Stimulated activated CD4-positive, alpha-beta T cell treated with anti-CD3 and anti-CD28 coated beads, TNF-alpha, amount 100 ng/mL, for 1 hour (primary cell): ENCODE measurements around the gene FBXO45.
"Not testable (repeated sequence)": the region's sequence is repeated elsewhere in the genome, so short reads cannot be mapped to it uniquely, and the experiment has no call there.

Source experiments
- DNase-seq, 3 donors: peaks; one replicate each; pipeline ENCODE4 v3.0.0-alpha.2; 2020; ENCODE audit warnings: low read depth in 3 of 3, low spot score in 1 of 3

The FBXO45 gene, protein sequence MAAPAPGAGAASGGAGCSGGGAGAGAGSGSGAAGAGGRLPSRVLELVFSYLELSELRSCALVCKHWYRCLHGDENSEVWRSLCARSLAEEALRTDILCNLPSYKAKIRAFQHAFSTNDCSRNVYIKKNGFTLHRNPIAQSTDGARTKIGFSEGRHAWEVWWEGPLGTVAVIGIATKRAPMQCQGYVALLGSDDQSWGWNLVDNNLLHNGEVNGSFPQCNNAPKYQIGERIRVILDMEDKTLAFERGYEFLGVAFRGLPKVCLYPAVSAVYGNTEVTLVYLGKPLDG

DNA sequence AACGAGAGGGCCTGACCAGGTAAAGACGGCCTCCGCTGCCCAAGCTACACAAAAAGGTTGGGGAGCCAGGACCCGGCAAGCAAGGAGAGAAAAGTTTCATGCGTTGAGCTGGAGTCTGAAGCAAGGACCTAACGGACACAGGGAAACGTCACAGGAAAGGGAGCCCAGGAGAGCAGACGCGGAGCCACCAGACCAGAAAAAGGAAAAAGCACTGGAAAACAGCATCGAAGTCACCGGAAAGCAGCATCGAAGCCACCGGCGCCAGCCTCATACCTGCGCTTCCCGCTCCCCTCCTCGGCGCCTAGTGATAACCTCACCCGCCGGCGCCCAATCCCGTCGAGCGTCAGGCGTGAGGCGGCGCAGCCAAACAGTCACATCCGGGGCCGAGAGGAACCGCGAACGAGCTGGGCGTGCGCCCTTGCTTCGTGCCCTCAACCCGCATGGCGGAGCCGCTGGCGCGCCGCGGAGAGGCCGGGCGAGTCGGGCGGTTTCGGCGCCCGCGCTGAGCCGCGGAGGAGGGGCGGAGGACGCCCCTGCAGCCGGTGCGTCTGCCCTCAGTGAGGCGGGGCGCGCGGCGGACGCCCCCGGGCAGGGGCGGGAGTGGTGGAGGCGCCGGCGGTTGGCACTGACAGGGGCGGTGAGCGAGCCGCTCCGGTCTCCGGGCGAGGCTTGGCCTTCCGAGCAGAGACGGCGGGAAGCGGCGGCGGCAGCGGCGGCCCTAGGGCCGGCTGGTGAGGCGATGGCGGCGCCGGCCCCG lies at the start of gene FBXO45, which contains the start of gene WDR53:
Gene FBXO45, plus strand, starts transcription at position 415 of the 757 bp plus-strand sequence. Its CDS starts 325 bp downstream, at position 740.
Gene WDR53, minus strand, starts transcription at position 309 of the 757 bp plus-strand sequence. CDS start 7,079 bp downstream, outside the sequence.
- peak; percentile 79 to 91 (median 90) for DNase-seq

DNA sequence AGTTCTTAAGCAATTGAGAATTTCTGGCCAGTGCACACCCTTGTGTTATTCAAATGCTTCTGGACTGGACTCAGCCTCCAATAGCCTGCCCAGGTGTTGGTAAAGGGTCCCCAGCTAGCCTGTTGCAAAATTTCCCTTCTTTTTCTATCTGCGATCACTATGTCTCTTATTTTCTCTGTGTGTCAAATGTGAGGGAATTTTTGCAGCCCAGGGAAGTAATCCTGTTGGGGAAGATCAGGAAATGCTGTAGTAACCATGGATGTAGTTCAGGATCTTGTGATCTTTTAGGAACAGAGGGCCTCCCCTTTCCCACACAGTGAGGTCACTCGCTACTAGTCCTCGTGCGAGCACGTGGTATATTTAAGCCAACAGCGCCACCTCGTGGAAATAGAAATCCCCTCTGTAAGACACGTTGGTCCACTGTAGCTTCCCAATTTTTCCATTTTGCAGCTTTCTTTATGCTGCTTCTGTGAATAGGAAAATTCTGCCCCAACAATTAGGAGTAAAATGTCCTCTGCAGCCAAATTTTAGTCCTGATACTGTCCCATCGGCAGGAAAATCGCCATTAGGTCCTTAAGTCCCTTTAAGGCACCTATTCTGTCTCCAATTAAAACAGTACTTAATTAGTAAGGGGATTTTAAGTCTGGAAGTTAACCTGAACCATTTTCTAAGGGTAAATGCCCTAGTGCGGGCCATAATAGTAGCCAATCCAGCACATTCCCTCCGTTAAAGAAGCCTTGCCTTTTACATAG lies 49.3 kb upstream of the FBXO45 start:
- peak in 1 of 3 donors; percentile 29 for DNase-seq

DNA sequence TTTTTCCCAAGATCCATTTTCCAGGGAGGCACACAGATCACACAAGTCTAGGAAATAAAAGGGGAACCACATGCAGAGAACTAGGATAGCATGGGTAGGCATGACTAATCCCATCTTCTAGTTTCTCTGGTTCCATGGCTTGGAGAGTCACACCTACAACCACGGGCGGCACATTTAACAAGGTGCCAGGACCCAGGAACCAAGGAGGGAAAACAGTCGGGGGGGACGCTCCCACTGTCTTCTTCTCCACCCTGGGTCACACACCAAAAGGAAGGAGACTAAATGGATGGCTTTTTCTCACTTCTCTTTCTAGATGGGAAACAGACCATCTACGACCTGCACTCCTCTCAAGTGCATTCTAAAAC lies 48.8 kb upstream of the FBXO45 start:
- DNase-seq, result peak in 1 of 3 donors; percentile 22

DNA sequence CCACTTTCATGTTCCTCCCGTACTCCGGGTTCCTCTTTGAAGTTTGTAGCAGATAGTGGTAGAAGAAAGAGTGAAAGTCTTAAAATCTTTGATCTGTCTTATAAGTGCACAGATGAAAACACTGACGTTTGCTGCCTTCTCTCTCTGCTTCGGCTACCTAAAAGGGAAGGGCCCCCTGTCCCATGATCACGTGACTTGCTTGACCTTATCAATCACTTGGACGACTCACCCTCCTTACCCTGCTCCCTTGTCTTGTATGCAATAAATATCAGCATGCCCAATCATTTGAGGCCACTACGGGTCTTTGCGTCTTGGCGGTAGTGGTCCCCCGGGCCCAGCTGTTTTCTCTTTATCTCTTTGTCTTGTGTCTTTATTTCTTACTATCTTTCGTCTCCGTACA lies 47.2 kb upstream of the FBXO45 start:
- DNase-seq, result not testable (repeated sequence)

DNA sequence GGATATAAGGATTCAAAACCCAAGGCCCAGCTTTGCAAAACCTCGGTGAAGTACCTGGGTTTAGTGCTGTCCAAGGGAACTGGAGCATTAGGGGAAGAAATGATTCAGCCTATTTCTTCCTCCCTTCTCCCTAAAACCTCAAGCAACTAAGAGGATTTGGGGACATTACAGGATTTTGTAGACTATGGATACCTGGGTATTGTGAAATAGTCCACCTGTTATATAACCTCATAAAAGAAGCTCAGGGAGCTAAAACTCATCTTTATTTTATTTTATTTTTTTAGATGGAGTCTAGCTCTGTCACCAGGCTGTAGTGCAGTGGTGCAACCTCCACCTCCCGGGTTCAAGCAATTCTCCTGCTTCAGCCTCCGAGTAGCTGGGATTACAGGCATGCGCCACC lies 44.6 kb upstream of the FBXO45 start:
- no peak for DNase-seq

DNA sequence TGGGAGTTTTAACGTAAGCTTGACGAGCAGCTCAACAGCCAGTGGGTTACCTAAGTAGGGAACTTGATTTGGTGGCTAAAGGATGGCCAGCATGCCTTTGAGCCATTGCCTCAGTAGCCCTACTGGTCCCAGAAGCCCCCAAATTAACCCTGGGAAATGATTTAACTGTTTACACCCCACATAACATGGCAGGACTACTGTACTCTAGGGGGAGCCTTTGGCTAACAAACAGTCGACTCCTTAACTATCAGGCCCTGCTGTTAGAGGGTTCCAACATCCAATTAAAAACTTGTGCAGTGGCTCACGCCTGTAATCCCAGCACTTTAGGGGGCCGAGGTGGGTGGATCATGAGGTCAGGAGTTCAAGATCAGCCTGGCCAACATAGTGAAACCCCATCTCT lies 43.9 kb upstream of the FBXO45 start:
- no peak for DNase-seq

DNA sequence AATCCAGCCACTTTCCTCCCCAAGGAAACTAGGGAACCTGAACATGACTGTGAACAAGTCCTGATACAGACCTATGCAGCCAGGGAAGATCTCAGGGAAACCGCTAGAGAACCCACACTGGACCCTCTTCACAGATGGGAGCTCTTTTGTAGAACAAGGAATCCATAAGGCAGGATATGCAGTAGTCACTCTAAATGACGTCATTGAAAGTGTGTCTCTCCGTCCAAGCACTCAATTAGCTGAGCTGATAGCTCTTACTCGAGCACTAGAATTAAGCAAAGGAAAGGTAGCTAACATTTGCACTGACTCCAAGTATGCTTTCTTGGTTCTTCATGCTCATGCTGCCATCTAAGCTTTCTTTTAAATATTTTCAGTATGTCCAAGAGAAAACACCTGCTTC lies 43.3 kb upstream of the FBXO45 start:
- no peak for DNase-seq

DNA sequence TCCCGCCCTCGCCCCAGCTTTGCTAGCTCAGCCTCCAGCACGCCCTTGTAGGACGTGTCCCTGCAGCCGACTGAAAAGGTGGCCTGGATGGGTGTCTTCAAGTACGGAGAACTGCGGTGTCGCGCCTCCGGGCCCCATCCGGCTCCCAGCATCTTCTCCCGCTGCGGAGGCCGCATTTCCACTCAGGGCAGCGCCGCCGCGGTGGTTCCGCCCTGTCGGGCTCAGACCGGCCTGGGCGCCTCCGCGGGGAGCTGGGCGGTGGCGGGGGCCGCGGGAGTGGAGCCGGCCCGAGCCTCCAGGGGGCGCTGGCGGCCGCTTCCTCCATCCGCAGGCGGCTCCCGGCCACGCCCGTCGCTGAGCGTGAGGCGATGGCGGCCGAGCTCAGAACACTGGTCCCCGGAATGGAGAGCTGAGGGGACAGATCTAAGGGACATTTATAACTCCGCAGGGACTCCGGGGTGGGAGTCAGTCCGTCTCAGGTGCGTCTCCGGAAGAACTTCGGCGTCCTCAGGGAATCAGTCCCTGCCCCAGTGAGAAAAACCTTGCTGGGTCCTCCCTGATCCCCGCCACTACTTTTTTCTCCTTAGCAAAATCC lies 39.7 kb upstream of the FBXO45 start:
- peak; percentile 31 to 89 (median 46) for DNase-seq

DNA sequence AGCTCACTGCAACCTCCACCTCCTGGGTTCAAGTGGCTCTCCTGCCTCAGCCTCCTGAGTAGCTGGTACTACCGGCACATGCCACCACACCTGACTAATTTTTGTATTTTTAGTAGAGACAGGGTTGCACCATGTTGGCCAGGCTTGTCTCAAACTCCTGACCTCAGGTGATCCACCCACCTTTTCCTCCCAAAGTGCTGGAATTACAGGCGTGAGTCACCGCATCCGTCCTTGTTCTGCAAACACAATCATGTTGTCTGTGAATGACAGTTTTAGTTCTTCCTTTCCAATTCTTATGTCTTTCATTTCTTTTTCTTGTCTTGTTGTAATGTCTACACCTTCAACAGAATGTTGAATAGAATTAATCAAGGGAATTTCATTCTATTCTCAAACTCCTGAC lies 37.0 kb upstream of the FBXO45 start:
- DNase-seq, result no peak

DNA sequence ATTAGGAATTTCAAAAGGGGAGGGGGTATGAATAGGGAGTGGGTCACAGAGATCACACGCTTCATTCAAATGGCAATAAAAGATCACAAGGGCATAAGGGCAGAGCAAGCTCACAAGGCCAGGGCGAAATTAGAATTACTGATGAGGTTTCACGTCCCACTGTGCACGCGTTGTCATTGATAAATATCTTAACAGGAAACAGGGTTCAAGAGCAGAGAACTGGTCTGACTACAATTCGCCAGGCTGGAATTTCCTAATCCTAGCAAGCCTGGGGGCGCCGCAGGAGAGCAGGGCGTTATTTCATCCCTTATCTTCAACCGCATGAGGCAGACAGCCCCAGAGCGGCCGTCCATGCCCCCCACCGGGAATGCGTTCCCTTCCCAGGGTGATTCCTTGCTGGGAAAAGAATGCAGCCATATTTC lies 35.2 kb upstream of the FBXO45 start:
- no peak for DNase-seq

DNA sequence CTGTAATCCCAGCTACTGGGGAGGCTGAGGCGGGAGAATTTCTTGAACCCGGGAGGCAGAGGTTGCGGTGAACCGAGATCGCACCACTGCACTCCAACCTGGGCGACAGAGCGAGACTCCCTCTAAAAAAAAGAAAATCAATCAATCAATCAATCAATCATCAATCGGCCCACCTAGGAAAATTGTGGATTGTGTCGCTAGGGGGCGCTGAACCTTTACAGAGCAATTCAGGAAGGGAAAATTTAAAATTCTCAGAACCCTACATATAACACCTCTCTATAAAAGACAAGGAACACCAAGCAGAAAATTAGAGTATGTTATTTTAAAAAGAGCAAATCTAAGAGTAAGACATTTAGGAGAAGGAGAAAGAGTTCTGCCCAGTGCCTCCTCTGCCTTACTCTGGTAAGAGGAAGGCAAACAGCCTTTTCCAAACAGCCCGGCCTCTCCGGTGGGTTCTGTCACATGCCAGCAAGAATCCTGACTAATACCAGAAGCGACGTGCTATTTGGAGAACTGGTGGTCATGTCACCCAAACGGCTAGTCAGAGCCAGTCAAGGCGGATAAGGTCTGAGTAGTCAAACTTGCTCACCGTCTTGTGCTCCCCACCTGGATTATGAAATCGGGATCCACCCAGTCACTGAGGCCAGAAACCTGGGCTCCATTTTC lies 31.0 kb upstream of the FBXO45 start:
- peak; percentile 9 to 54 (median 40) for DNase-seq

DNA sequence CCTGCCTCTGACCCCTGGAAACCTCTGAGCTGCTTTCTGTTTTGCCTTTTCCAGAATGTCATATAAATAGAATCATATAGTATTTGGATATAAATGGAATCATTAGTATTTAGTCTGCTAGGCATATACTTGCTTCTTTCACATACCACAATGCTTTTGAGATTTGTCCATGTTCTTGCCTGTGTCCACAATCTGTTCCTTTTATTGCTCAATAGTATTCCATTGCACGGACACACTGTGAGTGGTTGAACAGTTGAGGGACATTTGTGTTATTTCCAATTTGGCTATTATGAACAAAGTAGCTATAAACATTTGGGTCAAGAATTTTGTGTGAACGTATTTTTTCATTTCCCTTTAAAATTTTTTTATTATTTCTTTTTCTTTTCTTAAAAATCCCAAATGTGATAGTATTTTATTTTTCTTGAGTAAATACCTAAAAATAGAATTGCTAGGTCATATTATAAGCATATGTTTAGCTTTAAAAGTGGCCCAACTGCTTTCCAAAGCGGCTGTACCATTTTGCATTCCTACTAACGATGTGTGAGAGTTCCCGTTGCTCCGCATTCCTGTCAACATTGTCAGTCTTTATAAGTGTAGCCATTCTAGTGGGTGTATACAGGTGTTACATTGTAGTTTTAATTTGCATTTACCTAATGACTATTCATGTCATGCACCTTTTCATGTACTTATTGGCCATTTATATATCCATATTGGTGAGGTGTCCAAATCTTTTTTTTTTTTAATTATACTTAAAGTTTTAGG lies 26.6 kb upstream of the FBXO45 start:
- no peak for DNase-seq

DNA sequence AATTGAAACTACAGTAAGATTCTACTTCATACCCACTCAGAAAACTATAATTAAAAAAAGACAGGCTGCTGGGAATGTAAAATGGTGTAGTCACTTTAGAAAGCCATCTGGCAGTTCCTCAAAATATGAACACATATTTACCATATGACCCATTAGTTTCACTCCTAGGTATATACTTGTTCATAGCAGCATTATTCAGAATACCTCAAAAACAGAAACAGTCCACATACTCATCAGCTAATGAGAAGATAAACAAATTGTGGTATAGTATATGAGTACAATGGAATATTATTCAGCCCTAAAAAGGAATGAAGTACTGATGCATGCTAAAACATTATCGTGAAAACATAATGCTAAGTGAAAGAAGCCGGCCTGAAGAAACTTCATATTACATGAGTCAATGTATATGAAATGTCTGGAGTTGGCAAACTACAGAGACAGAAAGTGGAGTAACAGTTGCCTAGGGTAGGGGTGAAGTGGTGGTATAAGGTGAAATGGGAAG lies 23.9 kb upstream of the FBXO45 start:
- DNase-seq, result no peak

DNA sequence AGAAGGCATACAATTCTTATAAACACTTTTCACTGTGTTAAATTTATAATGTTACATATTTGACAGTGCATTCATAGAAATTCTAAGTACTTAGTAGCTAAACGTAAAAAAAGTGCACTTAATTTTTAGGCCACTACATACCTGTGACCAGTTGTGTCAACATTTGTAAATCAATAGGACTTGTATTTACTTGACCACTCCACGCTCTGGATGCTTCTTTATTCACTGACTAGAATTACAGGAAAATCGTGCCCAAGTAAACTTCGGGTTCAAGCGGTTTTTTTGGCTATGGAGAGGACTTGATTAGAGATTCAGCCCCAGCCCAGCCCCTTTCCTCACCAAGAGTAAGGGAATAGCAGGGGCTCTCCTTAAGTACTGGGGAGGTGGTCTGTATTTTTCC lies 21.9 kb upstream of the FBXO45 start:
- DNase-seq, result no peak

DNA sequence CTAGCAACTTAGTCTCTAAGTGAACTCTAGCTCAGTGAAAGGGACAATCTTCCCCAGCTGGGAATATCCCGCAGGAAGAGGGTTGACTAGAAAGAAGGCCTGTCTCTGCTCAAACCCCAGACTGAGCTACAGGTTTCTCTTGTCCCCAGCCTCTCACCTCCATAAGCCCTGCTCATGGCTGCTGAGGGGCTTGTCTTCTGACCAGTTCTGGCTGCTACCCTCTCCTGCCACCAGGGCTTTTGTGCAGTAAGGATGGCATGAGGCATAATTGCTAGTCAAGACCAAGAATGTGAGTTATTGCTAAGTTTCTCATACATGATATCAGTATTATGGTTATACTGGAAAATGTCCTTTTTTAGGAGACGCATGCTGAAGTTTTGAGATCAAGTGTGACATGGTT lies 21.4 kb upstream of the FBXO45 start:
- DNase-seq, result no peak

DNA sequence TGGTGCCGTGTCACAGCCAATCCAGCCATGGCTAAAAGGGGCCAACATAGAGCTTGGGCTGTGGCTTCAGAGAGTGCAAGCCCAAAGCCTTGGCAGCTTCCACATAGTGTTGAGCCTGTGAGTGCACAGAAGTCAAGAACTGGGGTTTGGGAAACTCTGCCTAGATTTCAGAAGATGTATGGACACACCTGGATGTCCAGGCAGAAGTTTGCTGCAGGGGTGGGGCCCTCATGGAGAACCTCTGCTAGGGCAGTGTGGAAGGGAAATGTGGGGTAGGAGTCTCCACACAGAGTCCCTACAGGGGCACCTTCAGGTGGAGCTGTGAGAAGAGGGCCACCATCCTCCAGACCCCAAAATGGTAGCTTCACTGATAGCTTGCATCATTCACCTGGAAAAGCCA lies 19.1 kb upstream of the FBXO45 start:
- not testable (repeated sequence) for DNase-seq

DNA sequence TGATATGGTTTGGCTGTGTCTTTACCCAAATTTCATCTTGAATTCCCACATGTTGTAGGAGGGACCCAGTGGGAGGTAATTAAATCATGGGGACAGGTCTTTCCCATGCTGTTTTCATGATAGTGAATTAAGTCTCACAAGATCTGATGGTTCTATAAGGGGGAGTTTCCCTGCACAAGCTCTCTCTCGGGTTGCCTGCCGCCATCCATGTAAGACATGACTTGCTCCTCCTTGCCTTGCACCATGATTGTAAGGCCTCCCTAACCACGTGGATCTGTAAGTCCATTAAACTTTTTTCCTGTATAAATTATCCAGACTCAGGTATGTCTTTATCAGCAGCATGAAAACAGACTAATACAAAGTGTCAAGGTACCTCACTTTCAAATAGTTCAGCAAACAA lies 18.3 kb upstream of the FBXO45 start:
- DNase-seq, result not testable (repeated sequence)

DNA sequence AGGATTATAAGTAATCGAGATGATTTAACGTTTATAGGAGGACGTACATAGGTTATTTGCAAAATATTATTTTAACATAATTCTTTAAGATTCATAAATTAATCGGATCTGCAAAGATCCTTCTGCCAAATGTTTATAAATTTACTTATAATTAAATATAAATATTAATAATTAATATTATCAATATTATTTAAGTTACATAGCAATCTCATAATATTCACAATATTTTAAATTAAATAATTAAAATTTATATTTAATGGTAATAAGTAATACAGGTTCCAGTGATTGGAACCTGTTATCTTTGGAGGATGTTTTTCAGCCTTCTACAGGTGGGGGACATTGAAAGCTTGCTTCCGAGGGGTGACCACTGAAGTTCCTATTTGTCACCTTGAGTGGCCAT lies 16.2 kb upstream of the FBXO45 start:
- DNase-seq, result no peak

DNA sequence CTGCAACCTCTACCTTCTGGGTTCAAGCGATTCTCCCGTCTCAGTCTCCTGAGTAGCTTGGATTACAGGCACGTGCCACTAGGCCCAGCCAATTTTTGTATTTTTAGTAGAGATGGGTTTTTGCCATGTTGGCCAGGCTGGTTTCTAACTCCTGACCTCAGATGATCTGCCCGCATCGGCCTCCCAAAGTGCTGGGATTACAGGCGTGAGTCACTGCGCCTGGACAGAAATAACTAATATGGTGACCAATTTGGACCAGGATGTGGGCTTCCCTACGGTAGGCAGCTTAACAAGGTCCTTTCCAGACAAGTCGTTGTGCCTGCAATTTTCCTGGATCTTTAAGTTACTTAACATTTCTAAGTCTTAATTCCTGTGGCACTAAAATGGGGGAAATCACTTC lies 14.9 kb upstream of the FBXO45 start:
- DNase-seq, result no peak

DNA sequence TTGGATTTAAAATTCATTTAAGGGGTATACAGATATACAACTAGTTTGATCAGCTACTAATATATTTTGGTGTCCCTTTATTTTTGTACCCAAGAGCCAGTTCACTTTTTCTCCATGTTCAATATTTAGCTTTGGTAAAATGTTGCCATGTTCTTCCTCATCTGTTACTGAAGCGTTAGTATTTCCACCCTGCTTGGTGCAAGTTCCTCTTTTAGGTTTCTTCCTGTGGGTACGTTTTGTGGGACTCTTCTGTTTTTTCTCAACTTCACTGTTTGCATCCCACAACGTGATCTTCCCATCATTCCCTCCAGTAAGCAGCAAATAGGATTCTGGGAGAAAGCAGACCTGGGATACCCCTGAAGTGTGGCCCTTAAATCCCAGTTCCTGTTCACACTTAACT lies 14.3 kb upstream of the FBXO45 start:
- no peak for DNase-seq
